Stimulated activated CD4-positive, alpha-beta T cell treated with anti-CD3 and anti-CD28 coated beads, Interleukin-2, amount 100 ng/mL, for 4 hours (primary cell): ENCODE results near the gene SDK1.

ENCODE experiments used
- DNase-seq: peaks from one replicate; pipeline ENCODE4 v3.0.0-alpha.2; 2020; ENCODE audit warnings: low read depth

The SDK1 gene

GRCh38 chr7:3408814-3409595, 108.0 kb downstream of the SDK1 start:
- no peak for DNase-seq

GRCh38 chr7:3412871-3413270, 111.8 kb downstream of the SDK1 start:
- DNase-seq = no peak

- no peak for DNase-seq
These were observed 114.8 kb downstream of the SDK1 start for GRCh38 chr7:3415861-3416312.

- no peak for DNase-seq
These were observed 115.4 kb downstream of the SDK1 start for GRCh38 chr7:3416453-3416852.

- DNase-seq = no peak
These were observed 124.0 kb downstream of the SDK1 start for GRCh38 chr7:3425087-3425486.

- no peak for DNase-seq
These were observed 125.0 kb downstream of the SDK1 start for GRCh38 chr7:3426064-3426463.

- DNase-seq = no peak
These were observed 126.9 kb downstream of the SDK1 start for GRCh38 chr7:3427957-3428356.

- DNase-seq = no peak
These were observed 128.9 kb downstream of the SDK1 start for GRCh38 chr7:3429981-3430380.

GRCh38 chr7:3430588-3430987, 129.5 kb downstream of the SDK1 start:
- no peak for DNase-seq

GRCh38 chr7:3431306-3431705, 130.3 kb downstream of the SDK1 start:
- DNase-seq = no peak

GRCh38 chr7:3432911-3433310, 131.9 kb downstream of the SDK1 start:
- no peak for DNase-seq

- no peak for DNase-seq
These were observed 133.6 kb downstream of the SDK1 start for GRCh38 chr7:3434611-3435010.

GRCh38 chr7:3436112-3436511, 135.1 kb downstream of the SDK1 start:
- DNase-seq = no peak

GRCh38 chr7:3436746-3437145, 135.7 kb downstream of the SDK1 start:
- DNase-seq = no peak

GRCh38 chr7:3437467-3437866, 136.4 kb downstream of the SDK1 start:
- no peak for DNase-seq

GRCh38 chr7:3438352-3438751, 137.3 kb downstream of the SDK1 start:
- DNase-seq = no peak

- DNase-seq = no peak
These were observed 138.4 kb downstream of the SDK1 start for GRCh38 chr7:3439333-3440030.

- no peak for DNase-seq
These were observed 139.5 kb downstream of the SDK1 start for GRCh38 chr7:3440509-3440908.

GRCh38 chr7:3443716-3444115, 142.7 kb downstream of the SDK1 start:
- DNase-seq = no peak

- no peak for DNase-seq
These were observed 145.7 kb downstream of the SDK1 start for GRCh38 chr7:3446786-3447185.

- DNase-seq = no peak
These were observed 150.6 kb downstream of the SDK1 start for GRCh38 chr7:3451701-3452100.

- no peak for DNase-seq
These were observed 152.3 kb downstream of the SDK1 start for GRCh38 chr7:3453398-3453797.

- no peak for DNase-seq
These were observed 154.9 kb downstream of the SDK1 start for GRCh38 chr7:3455806-3456595.
